GM18909 (cell line): ENCODE results near the gene GPR17.

ENCODE experiments used
- ATAC-seq: cut with Tn5 transposase; IDR thresholded peaks from one replicate; pipeline ENCODE4 v1.9.1; 2021; ENCODE audit warnings: mild to moderate bottlenecking; ENCODE audit not compliant: unreplicated experiment, poor library complexity

Gene GPR17

DNA sequence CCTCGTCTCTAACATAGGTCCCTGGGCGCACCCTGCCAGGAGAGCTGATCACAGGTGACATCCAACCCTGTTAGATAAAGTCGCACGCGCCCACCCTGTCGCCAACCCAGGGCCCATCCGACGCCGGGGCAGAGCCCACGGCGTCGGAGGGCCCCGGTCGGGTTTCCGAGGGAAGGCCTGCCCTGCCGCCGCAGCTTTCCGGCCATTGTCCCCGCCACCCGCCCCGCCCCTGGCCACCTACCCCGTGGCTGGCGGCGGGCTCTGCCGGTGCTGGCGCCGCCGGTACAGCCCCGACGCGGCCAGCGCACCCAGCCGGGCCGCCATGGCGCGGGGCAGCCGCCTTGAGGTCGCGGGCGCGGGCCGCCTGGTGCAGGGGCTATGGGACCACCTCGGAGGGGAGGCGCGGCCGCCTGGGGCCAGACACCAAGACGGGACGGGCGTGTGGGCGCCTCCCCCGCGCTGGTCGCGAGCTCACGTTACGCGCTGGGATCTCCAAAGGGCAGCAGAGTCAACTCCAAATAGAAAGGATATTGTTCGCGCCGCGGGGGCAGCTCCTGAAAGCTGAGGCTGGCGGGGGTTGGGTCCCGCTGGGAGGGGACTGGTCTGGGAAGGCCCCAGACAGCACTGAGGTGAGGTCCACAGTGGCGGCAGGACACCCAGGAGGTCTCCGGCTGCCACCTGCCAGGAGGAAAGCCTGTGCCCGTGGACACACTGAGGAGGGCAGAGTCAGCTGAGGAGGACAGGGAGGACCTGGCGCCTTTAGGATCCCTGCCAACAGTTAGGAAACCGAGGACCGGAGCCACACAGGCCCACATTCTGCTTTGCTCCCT lies 18.3 kb downstream of the GPR17 start:
- no peak for ATAC-seq

DNA sequence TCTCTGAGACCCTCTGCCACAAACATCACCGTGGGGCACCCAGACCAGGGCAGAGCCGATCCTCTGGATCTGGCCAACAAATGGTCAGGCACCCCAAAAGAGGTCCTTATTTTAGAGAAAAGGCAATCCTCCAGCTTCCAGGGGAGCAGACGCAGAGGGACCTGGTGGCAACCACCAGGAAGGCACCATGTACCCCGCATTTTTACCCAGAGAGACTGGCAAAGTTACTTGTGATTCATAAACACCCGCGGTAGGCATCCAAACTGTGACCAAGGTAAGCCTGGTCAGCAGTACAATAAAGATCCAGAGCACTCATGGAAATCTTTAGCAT lies 18.9 kb downstream of the GPR17 start:
- ATAC-seq = no peak

DNA sequence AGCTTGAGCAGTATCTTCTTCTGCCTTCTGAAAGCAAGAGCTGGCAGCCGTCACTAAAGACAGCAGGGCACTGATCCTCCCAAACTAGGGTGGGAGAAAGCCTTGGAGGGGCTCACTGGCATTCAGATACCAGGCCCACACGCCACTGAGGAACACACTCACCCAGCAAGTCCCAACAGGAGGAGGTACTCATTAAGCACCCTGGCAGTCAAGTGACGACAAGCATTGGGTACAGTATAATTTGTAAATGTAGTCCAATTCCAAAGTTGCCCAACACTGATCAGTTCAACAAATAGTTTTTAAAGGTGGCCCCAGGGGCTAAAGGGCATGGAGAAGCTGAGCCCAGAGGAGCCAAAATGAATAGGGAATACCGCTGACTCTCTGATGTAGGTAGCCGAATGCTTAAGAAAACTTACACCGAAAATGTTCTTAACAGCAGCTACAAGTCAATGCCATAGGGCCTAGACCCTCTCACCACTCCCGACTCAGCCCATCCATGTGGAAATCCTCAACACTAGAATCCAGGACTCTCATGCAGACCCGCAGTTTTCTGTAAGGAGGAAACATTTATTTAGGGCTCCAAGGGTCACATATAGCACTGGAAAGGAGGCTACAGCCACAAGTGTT lies 19.4 kb downstream of the GPR17 start:
- no peak for ATAC-seq

DNA sequence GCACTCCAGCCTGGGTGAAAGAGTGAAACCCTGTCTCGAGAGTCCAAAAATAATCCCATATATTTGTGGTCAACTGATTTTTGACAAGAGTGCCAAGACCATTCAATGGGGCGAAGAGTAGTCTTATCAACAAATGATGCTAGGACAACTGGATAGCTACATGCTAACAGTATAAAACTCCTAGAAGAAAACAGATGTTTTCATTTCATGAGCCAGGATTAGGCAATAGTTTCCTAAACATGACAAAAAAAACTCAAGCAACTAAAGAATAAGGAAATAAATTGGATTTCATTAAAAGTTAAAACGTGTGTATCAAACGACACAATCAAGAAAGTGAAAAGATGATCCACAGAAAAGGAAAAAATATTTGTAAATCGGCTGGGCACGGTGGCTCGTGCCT lies 23.1 kb downstream of the GPR17 start:
- no peak for ATAC-seq

DNA sequence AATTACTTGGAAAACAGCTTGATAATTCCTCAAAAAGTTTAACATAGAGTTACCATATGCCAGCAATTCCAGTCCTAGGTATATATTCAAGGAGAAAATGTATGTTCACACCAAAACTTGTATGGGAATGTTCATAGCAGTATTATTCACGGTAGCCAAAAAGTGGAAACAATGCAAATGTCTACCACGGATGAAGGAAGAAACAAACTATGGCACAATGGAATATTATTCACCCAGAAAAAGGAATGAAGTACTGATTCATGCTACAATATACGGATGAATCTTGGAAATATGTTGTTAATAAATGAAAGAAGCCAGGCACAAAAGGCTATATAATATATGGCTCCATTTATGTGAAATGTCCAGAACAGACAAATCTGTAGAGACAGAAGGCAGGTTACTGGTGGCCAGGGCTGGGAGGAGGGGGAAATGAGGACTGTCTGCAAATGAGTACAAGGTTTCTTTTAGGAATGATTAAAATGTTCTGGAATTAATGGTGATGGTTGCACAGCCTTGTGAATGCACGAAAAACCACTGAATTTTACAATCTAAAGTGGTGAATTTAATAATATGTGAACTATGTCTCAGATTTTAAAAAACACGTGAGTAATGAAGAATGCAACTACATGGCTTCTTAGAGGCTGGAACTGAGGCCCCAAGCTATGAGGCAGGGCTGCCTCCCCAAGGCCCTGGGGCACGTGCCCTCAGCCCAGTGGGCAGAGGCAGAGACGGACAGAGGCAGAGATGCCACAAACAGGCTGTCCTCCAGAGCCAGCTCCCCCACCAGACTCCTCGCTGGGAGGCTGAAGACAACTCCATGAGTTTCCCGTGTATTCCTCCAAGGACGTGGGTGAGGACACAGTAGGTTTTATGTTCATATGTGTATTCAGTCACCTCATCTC lies 24.4 kb downstream of the GPR17 start:
- ATAC-seq = no peak

GRCh38 chr2:127670957-127671290 lies 25.0 kb downstream of the GPR17 start:
- ATAC-seq = no peak

- ATAC-seq = no peak
These were observed 25.8 kb downstream of the GPR17 start for GRCh38 chr2:127671557-127672302.

GRCh38 chr2:127672341-127673224 lies 26.6 kb downstream of the GPR17 start:
- no peak for ATAC-seq

DNA sequence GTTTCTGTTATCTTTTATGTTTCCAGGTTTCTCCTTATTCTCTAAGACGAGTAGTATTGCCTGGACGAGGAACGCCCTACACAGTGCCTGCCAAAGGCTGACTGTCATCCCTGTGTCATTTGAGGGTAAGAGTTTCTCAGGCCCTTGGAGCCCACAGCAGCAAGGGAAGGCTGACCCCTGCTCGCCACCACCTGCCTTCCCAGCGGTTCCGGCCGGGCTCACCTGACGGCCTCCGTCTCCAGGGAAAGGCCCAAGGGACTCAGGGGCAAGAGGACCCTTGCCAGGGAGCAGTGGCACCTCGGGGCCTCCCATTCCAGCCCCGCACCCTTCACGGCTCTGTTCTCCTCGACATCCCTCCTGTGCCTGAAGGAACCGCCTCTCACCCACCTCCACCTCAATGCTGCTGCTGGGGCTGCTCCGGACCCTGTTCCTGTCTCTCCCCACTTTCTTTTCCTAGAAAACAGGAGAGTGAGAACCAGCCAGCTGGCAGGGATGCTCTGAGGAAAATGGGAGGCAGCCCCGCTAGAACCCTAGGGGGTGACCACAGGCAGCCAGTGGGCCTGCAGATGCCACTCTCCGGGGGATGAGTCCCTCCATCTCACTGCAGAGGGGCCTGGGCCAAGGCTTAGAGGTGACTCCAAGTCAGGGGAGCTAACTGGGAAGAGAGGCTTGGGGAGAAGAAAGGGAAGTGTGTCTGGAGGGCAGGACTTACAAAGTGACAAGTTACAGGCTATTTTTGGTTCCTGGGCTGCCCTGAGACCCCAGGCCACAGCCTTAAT lies 27.5 kb downstream of the GPR17 start:
- ATAC-seq = no peak

- no peak for ATAC-seq
These were observed 28.6 kb downstream of the GPR17 start for GRCh38 chr2:127674241-127675209.

- ATAC-seq = no peak
These were observed 29.6 kb downstream of the GPR17 start, which contains the start of gene LIMS2 for GRCh38 chr2:127675331-127676261. LIMS2 (minus strand) TSS chr2:127675530; CDS start chr2:127675024, 506 bp downstream.

DNA sequence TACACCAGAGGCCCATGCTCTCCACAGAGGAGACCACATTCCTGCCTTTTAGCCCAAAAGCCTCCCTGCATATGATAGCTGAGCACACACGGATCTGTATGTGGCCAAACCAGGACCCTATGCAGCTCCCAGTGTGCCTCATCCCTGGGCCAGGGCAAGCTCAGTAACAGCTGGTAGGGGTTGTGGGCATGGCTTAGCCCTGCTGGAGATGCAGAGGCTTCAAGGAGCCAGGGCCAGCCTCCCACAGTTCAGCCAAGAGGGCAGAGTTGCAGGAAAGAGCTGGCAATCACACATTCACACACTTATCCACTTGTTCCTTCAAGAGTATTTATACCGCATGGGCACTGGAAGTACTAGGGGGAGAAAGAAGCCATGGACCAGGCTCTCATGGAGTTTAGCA lies 31.0 kb downstream of the GPR17 start:
- ATAC-seq = no peak

DNA sequence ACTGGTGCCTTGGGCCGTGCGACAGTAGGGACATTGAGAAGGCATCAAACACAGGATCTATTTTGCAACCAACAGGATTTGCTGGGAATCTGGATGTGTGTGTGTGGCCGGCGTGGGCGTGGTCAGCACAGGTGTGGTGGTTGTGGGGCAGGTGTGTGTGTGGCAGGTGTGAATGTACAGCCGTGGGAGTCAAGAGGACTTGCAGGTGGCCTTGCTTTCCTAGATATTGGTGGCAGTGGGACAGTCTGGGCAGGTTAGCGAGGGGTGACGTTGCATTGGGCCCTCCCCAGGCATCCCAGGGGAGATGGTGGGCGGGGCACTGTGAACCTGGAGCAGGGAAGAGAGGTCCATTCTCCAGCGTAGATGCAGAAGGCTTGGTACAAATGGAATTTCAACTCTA lies 32.6 kb downstream of the GPR17 start:
- ATAC-seq = no peak

DNA sequence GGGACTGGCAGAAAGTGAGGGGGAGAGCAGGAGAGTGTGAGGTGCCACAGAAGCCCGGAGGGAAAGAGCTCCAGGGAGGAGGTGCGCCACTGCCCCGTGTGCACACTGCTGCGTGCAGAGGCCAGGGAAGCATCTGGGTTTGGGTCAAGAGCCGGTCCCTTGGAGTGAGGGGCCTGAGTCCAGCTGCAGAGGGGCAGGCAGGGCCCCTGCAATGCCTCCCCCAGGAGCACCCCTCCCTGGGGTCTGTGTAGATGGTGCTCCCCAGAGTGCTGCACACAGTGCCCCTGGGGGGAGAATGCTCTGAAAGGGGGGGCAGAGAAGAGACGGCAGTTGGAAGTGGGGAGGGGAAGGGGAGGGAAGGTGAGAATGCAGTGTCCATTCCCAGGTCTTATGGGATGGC lies 33.0 kb downstream of the GPR17 start:
- ATAC-seq = no peak

GRCh38 chr2:127679680-127680361 lies 33.9 kb downstream of the GPR17 start:
- ATAC-seq = no peak

DNA sequence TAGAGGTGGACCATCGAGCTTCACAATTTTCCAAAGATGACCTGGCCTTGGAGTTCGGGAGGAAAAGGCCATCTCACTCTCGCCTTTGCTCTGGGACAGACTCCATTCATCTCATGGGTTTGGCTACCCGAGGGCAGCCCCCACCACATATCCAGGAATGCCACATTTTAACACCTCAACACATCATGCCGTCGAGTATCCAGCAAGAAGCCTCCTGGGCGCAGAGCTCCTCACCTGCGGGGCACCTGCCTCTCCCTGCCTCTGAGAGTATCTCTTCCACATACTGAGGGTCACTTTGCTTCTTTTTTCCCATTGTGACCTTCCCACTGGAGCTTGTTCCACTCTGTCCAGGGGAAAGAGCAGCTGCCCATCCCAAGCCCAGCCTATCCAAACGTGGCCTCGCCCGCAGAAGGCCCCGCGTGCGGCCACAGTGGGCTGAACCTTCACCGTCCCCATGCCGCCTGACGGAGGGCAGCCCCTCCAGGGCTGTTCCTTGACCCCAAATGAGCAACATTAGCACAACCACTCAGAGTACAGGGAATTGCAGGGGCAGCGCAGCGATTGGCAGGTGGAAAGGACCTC lies 34.8 kb downstream of the GPR17 start:
- no peak for ATAC-seq
